ENCODE data around the gene RASSF4.

DNA sequence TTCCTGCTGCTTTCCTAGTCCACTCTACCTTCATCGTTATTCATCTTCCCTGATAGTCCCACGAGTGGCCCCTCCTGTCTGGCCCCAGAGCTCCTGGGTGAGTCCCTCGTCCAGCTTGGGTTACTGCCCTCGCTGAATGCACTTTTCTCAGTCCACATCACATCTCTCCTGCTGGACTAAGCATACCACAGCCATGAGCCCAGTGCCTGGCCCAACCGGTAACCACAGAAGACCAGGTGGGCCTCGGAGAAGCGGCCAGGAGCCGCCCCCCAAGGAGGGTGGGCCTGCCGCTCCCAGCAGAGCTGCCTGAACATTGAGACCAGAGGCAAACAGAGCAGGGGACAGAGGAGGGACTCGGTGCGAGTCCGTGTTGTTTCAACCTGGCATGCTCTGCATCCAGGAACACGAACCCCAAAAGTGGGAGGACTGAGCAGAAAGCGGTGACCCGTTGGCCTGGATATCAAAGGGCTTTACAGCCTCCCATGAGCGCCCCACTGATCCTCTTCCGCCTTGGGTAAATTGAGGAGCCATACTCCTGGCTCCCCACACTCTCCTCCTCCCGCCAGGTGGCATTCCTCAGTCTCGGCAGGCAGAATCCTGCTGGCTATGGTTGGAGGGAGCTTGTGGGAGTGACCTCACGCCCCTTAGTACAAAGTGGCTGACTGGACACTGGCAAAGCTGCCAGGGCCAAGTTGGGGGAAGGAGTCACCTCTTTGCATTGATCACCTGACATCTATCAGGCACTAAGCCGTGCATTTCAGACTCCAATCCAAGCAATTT is 35.2 kb upstream of the RASSF4 start:
- TF ChIP-seq, protein P1, sequence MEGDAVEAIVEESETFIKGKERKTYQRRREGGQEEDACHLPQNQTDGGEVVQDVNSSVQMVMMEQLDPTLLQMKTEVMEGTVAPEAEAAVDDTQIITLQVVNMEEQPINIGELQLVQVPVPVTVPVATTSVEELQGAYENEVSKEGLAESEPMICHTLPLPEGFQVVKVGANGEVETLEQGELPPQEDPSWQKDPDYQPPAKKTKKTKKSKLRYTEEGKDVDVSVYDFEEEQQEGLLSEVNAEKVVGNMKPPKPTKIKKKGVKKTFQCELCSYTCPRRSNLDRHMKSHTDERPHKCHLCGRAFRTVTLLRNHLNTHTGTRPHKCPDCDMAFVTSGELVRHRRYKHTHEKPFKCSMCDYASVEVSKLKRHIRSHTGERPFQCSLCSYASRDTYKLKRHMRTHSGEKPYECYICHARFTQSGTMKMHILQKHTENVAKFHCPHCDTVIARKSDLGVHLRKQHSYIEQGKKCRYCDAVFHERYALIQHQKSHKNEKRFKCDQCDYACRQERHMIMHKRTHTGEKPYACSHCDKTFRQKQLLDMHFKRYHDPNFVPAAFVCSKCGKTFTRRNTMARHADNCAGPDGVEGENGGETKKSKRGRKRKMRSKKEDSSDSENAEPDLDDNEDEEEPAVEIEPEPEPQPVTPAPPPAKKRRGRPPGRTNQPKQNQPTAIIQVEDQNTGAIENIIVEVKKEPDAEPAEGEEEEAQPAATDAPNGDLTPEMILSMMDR (IDR thresholded peaks at IDR 0.05): no peak
- TF ChIP-seq POLR2AphosphoS5 (IDR thresholded peaks at IDR 0.05): no peak
